H9 (cell line): ENCODE data around the gene PDCD11. TPM values are rescaled to one million over a fixed set of nuclear protein-coding genes. Genes with fewer than 3 reads are reported as not detected.

ENCODE experiments used
- DNase-seq: peaks from one replicate; pipeline ENCODE4 v3.0.0-alpha.2; 2017
- H2AFZ ChIP-seq: one replicate; pipeline ENCODE4 v1.6.1; 2013; ENCODE audit warnings: mild to moderate bottlenecking, low read length, control low read depth, moderate library complexity
- H2AK5ac ChIP-seq: 2 replicates; pipeline ENCODE4 v1.6.1; 2013; ENCODE audit warnings: low read length, control low read depth, mixed read lengths; ENCODE audit not compliant: insufficient read length
- H2BK120ac ChIP-seq: one replicate; pipeline ENCODE4 v1.6.1; 2013; ENCODE audit warnings: low read depth, mild to moderate bottlenecking, low read length, control low read depth, inconsistent platforms; ENCODE audit not compliant: poor library complexity, severe bottlenecking
- H2BK12ac ChIP-seq: 2 replicates; pipeline ENCODE4 v1.6.1; 2013; ENCODE audit warnings: low read length, control low read depth, mixed read lengths, low read depth; ENCODE audit not compliant: insufficient read length
- H2BK15ac ChIP-seq: 2 replicates; pipeline ENCODE4 v1.6.1; 2013; ENCODE audit warnings: low read depth, low read length, control low read depth
- H2BK20ac ChIP-seq: one replicate; pipeline ENCODE4 v1.6.1; 2013; ENCODE audit warnings: low read depth, mild to moderate bottlenecking, low read length, control low read depth, inconsistent platforms; ENCODE audit not compliant: poor library complexity, severe bottlenecking
- H2BK5ac ChIP-seq: 2 replicates; pipeline ENCODE4 v1.6.1; 2013; ENCODE audit warnings: low read length, control low read depth, mixed read lengths; ENCODE audit not compliant: insufficient read length
- H3K14ac ChIP-seq: 2 replicates; pipeline ENCODE4 v1.6.1; 2013; ENCODE audit warnings: low read length, control low read depth; ENCODE audit not compliant: insufficient read depth
- H3K18ac ChIP-seq: 2 replicates; pipeline ENCODE4 v1.6.1; 2013; ENCODE audit warnings: low read depth, mild to moderate bottlenecking, mixed read lengths, low read length, control low read depth; ENCODE audit not compliant: insufficient read length
- H3K23ac ChIP-seq: 2 replicates; pipeline ENCODE4 v1.6.1; 2013; ENCODE audit warnings: low read length, control low read depth, mixed read lengths, low read depth; ENCODE audit not compliant: insufficient read length
- H3K23me2 ChIP-seq: 2 replicates; pipeline ENCODE4 v1.6.1; 2013; ENCODE audit warnings: low read depth, mild to moderate bottlenecking, mixed read lengths, low read length, control low read depth; ENCODE audit not compliant: insufficient read length, poor library complexity, severe bottlenecking
- H3K27ac ChIP-seq: 2 replicates; pipeline ENCODE4 v1.5.1; 2013; ENCODE audit warnings: low read length, control low read depth, mixed read lengths, low read depth; ENCODE audit not compliant: insufficient read length
- H3K27me3 ChIP-seq: 2 replicates; pipeline ENCODE4 v1.6.1; 2013; ENCODE audit warnings: low read length, control low read depth, inconsistent platforms; ENCODE audit not compliant: insufficient read depth
- H3K4ac ChIP-seq: 2 replicates; pipeline ENCODE4 v1.6.1; 2013; ENCODE audit warnings: low read depth, mild to moderate bottlenecking, control low read depth, inconsistent platforms, low read length, moderate library complexity
- H3K4me1 ChIP-seq: 2 replicates; pipeline ENCODE4 v1.6.1; 2013; ENCODE audit warnings: low read length, control low read depth, inconsistent platforms; ENCODE audit not compliant: insufficient read depth
- H3K4me2 ChIP-seq: 2 replicates; pipeline ENCODE4 v1.6.1; 2013; ENCODE audit warnings: low read length, control low read depth, mixed read lengths; ENCODE audit not compliant: insufficient read length, insufficient read depth
- H3K56ac ChIP-seq: 2 replicates; pipeline ENCODE4 v1.6.1; 2013; ENCODE audit warnings: low read depth, mild to moderate bottlenecking, mixed read lengths, low read length, control low read depth; ENCODE audit not compliant: insufficient read length
- H3K79me1 ChIP-seq: 2 replicates; pipeline ENCODE4 v1.6.1; 2013; ENCODE audit warnings: low read depth, mild to moderate bottlenecking, moderate library complexity, low read length, control low read depth, inconsistent platforms; ENCODE audit not compliant: insufficient read depth, poor library complexity, severe bottlenecking
- H3K79me2 ChIP-seq: 2 replicates; pipeline ENCODE4 v1.6.1; 2013; ENCODE audit warnings: low read length, control low read depth, inconsistent platforms; ENCODE audit not compliant: insufficient read depth
- H3K9ac ChIP-seq: 2 replicates; pipeline ENCODE4 v1.6.1; 2013; ENCODE audit warnings: low read length, control low read depth, mixed read lengths; ENCODE audit not compliant: insufficient read length; ENCODE audit errors: extremely low read depth
- H3K9me3 ChIP-seq: one replicate; pipeline ENCODE4 v1.6.1; 2013; ENCODE audit warnings: low read depth, low read length, inconsistent platforms; ENCODE audit not compliant: control insufficient read depth
- H3T11ph ChIP-seq: one replicate; pipeline ENCODE4 v1.6.1; 2013; ENCODE audit warnings: mild to moderate bottlenecking, low read length, control low read depth, inconsistent platforms
- H4K20me1 ChIP-seq: one replicate; pipeline ENCODE4 v1.6.1; 2013; ENCODE audit not compliant: control insufficient read depth, insufficient read length, insufficient read depth
- H4K5ac ChIP-seq: 2 replicates; pipeline ENCODE4 v1.6.1; 2013; ENCODE audit warnings: low read depth, mild to moderate bottlenecking, mixed read lengths, low read length, control low read depth; ENCODE audit not compliant: insufficient read length
- H4K8ac ChIP-seq: replicated peaks from 2 replicates; pipeline ENCODE4 v1.6.1; 2013; ENCODE audit warnings: low read length, control low read depth, mixed read lengths, low read depth; ENCODE audit not compliant: insufficient read length
- H4K91ac ChIP-seq: 2 replicates; pipeline ENCODE4 v1.6.1; 2013; ENCODE audit warnings: low read depth, mild to moderate bottlenecking, moderate library complexity, mixed read lengths, low read length, control low read depth; ENCODE audit not compliant: insufficient read length
- H3K27ac Mint-ChIP-seq, 3 experiments: 2 replicates in 2 of 3; 3 replicates in 1 of 3; pipeline ENCODE4 v1.8.0; 2020 to 2021; ENCODE audit warnings: mixed read lengths in 3 of 3, mild to moderate bottlenecking in 1 of 3, moderate library complexity in 1 of 3
- H3K27me3 Mint-ChIP-seq: 2 replicates; pipeline ENCODE4 v1.8.0; 2021; ENCODE audit warnings: low read depth, mild to moderate bottlenecking, moderate library complexity, mixed read lengths
- H3K36me3 Mint-ChIP-seq, 3 experiments: 2 replicates in 2 of 3; 3 replicates in 1 of 3; pipeline ENCODE4 v1.8.0; 2020 to 2021; ENCODE audit warnings: low read depth in 3 of 3, mixed read lengths in 3 of 3; ENCODE audit not compliant: insufficient read depth in 1 of 3
- H3K4me1 Mint-ChIP-seq, 2 experiments: 2 replicates each; pipeline ENCODE4 v1.8.0; 2020; ENCODE audit warnings: mixed read lengths in 2 of 2
- H3K4me3 Mint-ChIP-seq, 2 experiments: 2 replicates in 1 of 2; 3 replicates in 1 of 2; pipeline ENCODE4 v1.8.0; 2020 to 2021; ENCODE audit warnings: mild to moderate bottlenecking in 2 of 2, mixed read lengths in 2 of 2, moderate library complexity in 1 of 2
- H3K9me3 Mint-ChIP-seq, 2 experiments: 2 replicates in 1 of 2; 3 replicates in 1 of 2; pipeline ENCODE4 v1.8.0; 2020; ENCODE audit warnings: mild to moderate bottlenecking in 2 of 2, mixed read lengths in 2 of 2, moderate library complexity in 1 of 2
- CTCF ChIP-seq: fragments of 200-600 bp; sonication (generic); conservative IDR thresholded peaks from 3 replicates; pipeline ENCODE4 v1.8.0; 2021; ENCODE audit warnings: antibody characterized with exemption, mild to moderate bottlenecking
- WGBS: extraction: QIAGEN DNeasy Blood & Tissue Kit; methylation state at CpG from one replicate; pipeline ENCODE4 v1.1.7; 2013; ENCODE audit warnings: missing lambda C conversion rate, low lambda C conversion rate, mixed read lengths; ENCODE audit not compliant: insufficient read length; ENCODE audit errors: extremely low coverage; 5-methylcytosine and 5-hydroxymethylcytosine counted together
- total RNA-seq: library from RNA; stranded (reverse); gene quantifications from 2 replicates; pipeline ENCODE4 v1.2.1, GENCODE V29; 2021

Gene PDCD11
- total RNA-seq, 1 experiment from 2014 or later = 99.5 TPM

- H3K4me1 ChIP-seq = no peaks in the 10 kb centered on the region
- no peak for TF ChIP-seq CTCF
- H2BK5ac ChIP-seq = no peak overlapping the region
- no peak overlapping the region for H3K4ac ChIP-seq
- no peaks in the 10 kb centered on the region for H3K9me3 ChIP-seq
- Mint-ChIP-seq H3K27me3 (no peaks in the 10 kb centered on the region), H3K9me3 (no peaks in the 10 kb centered on the region), H3K27ac (no peak overlapping the region; a peak in 1 of 7 replicates), H3K4me3 (no peak overlapping the region), H3K36me3 (peaks cover 49 to 91% (median 84%) of the 10 kb centered on the region in 3 experiments), H3K4me1 (no peaks in the 10 kb centered on the region)
- no CpG with 5 or more reads among the region's 5 CpGs for WGBS
- H3K4me2 ChIP-seq = no peak overlapping the region
- no peak overlapping the region for H2BK120ac ChIP-seq
- no peak overlapping the region for H2AFZ ChIP-seq
- H3T11ph ChIP-seq = no peak overlapping the region
- no peak overlapping the region for H3K14ac ChIP-seq
- no peak overlapping the region for H2AK5ac ChIP-seq
- H3K18ac ChIP-seq = no peak overlapping the region
- no peaks in the 10 kb centered on the region for H4K20me1 ChIP-seq
- no peak overlapping the region for H4K91ac ChIP-seq
- H3K56ac ChIP-seq = no peak overlapping the region
- no peak overlapping the region for H4K5ac ChIP-seq
- no peaks in the 10 kb centered on the region for H3K27me3 ChIP-seq
- DNase-seq = no peak
- no peak overlapping the region for H2BK15ac ChIP-seq
- H3K79me2 ChIP-seq = no peaks in the 10 kb centered on the region
- no peaks in the 10 kb centered on the region for H3K79me1 ChIP-seq
- no peak overlapping the region for H3K27ac ChIP-seq
- no peak overlapping the region for H3K9ac ChIP-seq
- no peak overlapping the region for H2BK12ac ChIP-seq
- no peak overlapping the region for H3K23ac ChIP-seq
- no peaks in the 10 kb centered on the region for H3K23me2 ChIP-seq
- H4K8ac ChIP-seq = no peak overlapping the region
- H2BK20ac ChIP-seq = no peak overlapping the region
These were observed 27.3 kb downstream of the PDCD11 start for GRCh38 chr10:103423748-103424147.
